HepG2 (cell line): ENCODE data around the gene UBE2N. TPM values are rescaled to one million over a fixed set of nuclear protein-coding genes. Genes with fewer than 3 reads are reported as not detected.

Experiments
- CENPT ChIP-seq: sonication (generic); formaldehyde crosslinking; IDR thresholded peaks from 2 replicates; pipeline ENCODE4 v1.8.0; 2022; ENCODE audit warnings: low read depth, mild to moderate bottlenecking, moderate library complexity, missing genetic modification reagents
- ERF ChIP-seq: IDR thresholded peaks from 2 replicates; pipeline ENCODE4 v1.6.1; 2018; ENCODE audit warnings: missing biosample characterization, missing genetic modification reagents
- GMEB1 ChIP-seq: sonication (generic); formaldehyde crosslinking; IDR thresholded peaks from 2 replicates; pipeline ENCODE4 v1.5.1; 2020; ENCODE audit warnings: missing genetic modification reagents, mild to moderate bottlenecking, borderline replicate concordance
- HBP1 ChIP-seq: IDR thresholded peaks from 2 replicates; pipeline ENCODE4 v1.6.1; 2016; ENCODE audit warnings: low read depth, control low read depth
- HNF1A ChIP-seq, 2 experiments: sonication (generic) in 1 of 2; formaldehyde crosslinking in 1 of 2; IDR thresholded peaks; 2 replicates each; pipeline versions ENCODE4 v1.4.0 to v1.6.1; 2016 to 2020; ENCODE audit warnings: borderline replicate concordance in 1 of 2, low read depth in 1 of 2, mild to moderate bottlenecking in 1 of 2, missing genetic modification reagents in 1 of 2
- HNRNPUL1 ChIP-seq: fragments of 200-400 bp; formaldehyde crosslinking; IDR thresholded peaks from 2 replicates; pipeline ENCODE4 v1.6.1; 2017; ENCODE audit warnings: low read depth, mild to moderate bottlenecking, low read length, moderate library complexity
- JUNB ChIP-seq: sonication (generic); formaldehyde crosslinking; IDR thresholded peaks from 2 replicates; pipeline ENCODE4 v1.8.0; 2022; ENCODE audit warnings: missing genetic modification reagents, mild to moderate bottlenecking, borderline replicate concordance
- REL ChIP-seq: sonication (generic); formaldehyde crosslinking; conservative IDR thresholded peaks from 2 replicates; pipeline ENCODE4 v1.8.0; 2022; ENCODE audit warnings: mild to moderate bottlenecking, missing genetic modification reagents, moderate library complexity
- THYN1 ChIP-seq: sonication (generic); formaldehyde crosslinking; IDR thresholded peaks from 2 replicates; pipeline ENCODE4 v1.8.1; 2023; ENCODE audit warnings: low read depth, mild to moderate bottlenecking, moderate library complexity, missing genetic modification reagents, borderline replicate concordance
- ZBTB34 ChIP-seq: sonication (generic); formaldehyde crosslinking; IDR thresholded peaks from 2 replicates; pipeline ENCODE4 v1.8.0; 2022; ENCODE audit warnings: mild to moderate bottlenecking, missing genetic modification reagents
- ZFX ChIP-seq: sonication (generic); formaldehyde crosslinking; IDR thresholded peaks from 2 replicates; pipeline ENCODE4 v1.4.0; 2020; ENCODE audit warnings: mild to moderate bottlenecking, low read depth, missing genetic modification reagents, moderate library complexity
- ZNF12 ChIP-seq: sonication (generic); formaldehyde crosslinking; IDR thresholded peaks from 2 replicates; pipeline ENCODE4 v1.5.0; 2020; ENCODE audit warnings: missing genetic modification reagents
- ZNF235 ChIP-seq: sonication (generic); formaldehyde crosslinking; IDR thresholded peaks from 2 replicates; pipeline ENCODE4 v1.8.1; 2023; ENCODE audit warnings: mild to moderate bottlenecking, missing genetic modification reagents, borderline replicate concordance
- ZNF740 ChIP-seq: sonication (generic); formaldehyde crosslinking; IDR thresholded peaks from 2 replicates; pipeline ENCODE4 v1.4.0; 2020; ENCODE audit warnings: missing genetic modification reagents
- ZSCAN22 ChIP-seq: sonication (generic); formaldehyde crosslinking; IDR thresholded peaks from 2 replicates; pipeline ENCODE4 v1.4.0; 2020; ENCODE audit warnings: mild to moderate bottlenecking, missing genetic modification reagents
- polyA plus RNA-seq, 8 experiments: library from polyadenylated mRNA; depleted of rRNA in 3 of 8; stranded (reverse) in 7 of 8; unstranded in 1 of 8; fragments of >200 nt; fragmentation: Illumina TruSeq in 4 of 8; extraction: Trizol in 4 of 8; gene quantifications; 2 replicates each; pipeline versions ENCODE4 v1.2.1 to v1.2.3, GENCODE V29; 2011 to 2016; ENCODE audit warnings: low read depth in 4 of 8, missing spikeins in 1 of 8, mixed read lengths in 1 of 8; ENCODE audit not compliant: insufficient read depth in 1 of 8
- total RNA-seq, 5 experiments: library from RNA; depleted of rRNA; stranded (reverse); fragments of >200 nt; fragmentation: Illumina TruSeq; extraction: Trizol; gene quantifications; 2 replicates each; pipeline ENCODE4 v1.2.3, GENCODE V29; 2016; ENCODE audit warnings: low read depth in 1 of 5

UBE2N gene
- total and polyA plus RNA-seq, 2 of the 13 experiments (the other 11 are each of a cell fraction or from before 2014, with no cell fraction given), result 188 to 197 TPM

- TF ChIP-seq HBP1 (CRISPR knock-in tag) (peak; percentile 99), HNF1A (IDR thresholded peaks at IDR 0.05; ENCODE audit: low read depth) (no peak), HNF1A (CRISPR knock-in tag; IDR thresholded peaks at IDR 0.05; ENCODE audit: borderline replicate concordance) (peak; percentile 65; the same call in 1 of the 2 replicates), THYN1 (CRISPR knock-in tag) (no peak), GMEB1 (CRISPR knock-in tag) (peak; percentile 99), ERF (peak; percentile 89; the same call in 1 of the 2 replicates), ZSCAN22 (CRISPR knock-in tag) (no peak), HNRNPUL1 (no peak), CENPT (CRISPR knock-in tag) (0 out of 2 replicates have a peak, but pooled peaks have one; percentile 29), ZBTB34 (0 out of 2 replicates have a peak, but pooled peaks have one; percentile 55), JUNB (CRISPR knock-in tag) (no peak), ZNF740 (no peak; the same call in 1 of the 2 replicates), ZFX (CRISPR knock-in tag) (peak; percentile 87), ZNF235 (CRISPR knock-in tag) (0 out of 2 replicates have a peak, but pooled peaks have one; percentile 8), ZNF12 (CRISPR knock-in tag) (no peak), REL (CRISPR knock-in tag) (peak; percentile 78)
Measured at GRCh38 chr12:93441617-93442410, at the start of gene UBE2N (continued).
